HG02642 (cell line): ENCODE measurements around the gene SNED1.

Experiments
- ATAC-seq: cut with Tn5 transposase; IDR thresholded peaks from one replicate; pipeline ENCODE4 v1.9.1; 2021; ENCODE audit warnings: mild to moderate bottlenecking; ENCODE audit not compliant: unreplicated experiment, poor library complexity

The SNED1 gene

DNA sequence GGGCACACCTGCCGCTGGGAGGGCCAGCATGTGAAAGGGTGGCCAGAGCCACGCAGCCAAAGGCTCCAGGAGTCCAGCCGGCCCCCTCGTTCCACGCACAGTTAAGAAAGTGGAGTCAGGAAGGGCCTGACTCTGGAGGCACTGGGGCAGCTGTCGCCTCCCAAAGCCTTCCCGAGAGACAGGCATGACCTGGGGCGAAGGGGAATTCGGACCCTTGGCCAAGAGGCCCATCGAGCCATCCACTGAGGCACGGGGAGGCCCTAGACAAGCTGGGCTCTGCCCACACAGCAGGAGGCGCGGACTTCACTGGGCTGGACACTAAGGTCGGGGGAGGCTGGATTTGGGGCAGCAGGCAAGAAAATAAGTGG is 38.5 kb upstream of the SNED1 start:
- no peak for ATAC-seq

DNA sequence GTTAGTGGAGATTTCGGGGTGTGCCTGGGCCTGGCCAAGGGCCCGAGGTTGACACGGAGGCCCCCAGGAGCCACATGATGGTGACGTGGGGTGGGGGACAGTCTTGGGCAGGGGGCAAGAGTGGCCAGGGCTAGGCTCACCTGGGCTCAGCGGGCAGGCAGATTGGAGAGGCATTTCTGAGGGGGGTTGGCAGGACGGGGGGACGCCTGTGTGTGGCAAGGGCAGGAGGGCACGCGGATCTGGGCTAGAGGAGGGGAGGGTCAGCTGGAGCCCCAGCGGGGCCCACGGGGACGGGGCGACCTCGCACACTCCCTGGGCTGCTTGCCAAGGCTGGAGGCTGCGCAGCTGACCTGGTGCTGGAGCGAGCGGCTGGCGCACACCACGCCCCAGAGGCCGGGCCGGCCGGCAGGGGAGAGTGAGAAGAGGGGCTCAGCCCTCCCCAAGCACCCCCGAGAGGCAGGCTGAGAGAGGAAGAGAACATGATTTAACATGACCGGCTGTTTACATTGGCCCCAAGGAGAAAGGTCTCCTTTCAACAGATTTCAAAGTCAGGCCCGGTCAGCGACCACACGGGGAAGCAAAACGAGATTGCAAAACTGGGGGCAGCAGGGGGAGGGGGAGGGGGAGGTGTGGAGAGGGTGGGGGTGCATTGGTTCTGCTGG is 38.0 kb upstream of the SNED1 start:
- ATAC-seq, result no peak

DNA sequence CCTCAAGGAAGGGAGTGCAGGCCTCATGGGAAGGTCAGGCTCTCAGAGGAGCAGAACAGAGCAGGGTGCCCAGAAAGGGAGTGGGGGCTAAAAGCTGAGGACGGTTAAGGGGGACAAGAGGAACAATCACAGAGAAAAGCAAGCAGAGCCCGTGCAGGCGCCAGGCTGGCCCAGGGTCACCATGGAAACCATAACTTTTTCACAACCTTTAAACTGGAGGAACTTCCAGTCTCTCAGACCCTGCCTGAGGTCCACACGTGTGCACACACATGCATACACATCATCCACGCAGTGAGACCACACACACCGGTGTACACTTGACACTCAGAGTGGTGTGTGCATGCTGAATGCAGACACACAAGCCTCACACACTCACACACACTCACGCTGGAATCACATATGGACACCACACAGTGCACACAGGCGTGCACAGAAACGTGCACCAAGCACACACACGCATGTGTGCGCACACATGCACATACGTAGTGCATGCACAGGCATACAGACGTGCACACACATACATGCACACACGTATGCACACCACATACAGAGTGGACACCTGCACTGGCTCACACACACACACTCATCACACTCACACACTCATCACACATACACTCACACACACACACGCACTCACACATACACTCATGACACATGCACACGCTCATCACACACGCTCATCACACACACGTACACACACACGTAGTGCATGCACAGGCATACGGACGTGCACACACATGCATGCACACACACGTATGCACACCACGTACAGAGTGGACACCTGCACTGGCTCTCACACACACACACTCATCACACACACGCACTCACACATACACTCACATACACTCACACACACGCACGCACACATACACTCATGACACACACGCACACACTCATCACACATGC is 37.2 kb upstream of the SNED1 start:
- ATAC-seq, result no peak

GRCh38 chr2:240961910-240962299 is 36.5 kb upstream of the SNED1 start:
- no peak for ATAC-seq

DNA sequence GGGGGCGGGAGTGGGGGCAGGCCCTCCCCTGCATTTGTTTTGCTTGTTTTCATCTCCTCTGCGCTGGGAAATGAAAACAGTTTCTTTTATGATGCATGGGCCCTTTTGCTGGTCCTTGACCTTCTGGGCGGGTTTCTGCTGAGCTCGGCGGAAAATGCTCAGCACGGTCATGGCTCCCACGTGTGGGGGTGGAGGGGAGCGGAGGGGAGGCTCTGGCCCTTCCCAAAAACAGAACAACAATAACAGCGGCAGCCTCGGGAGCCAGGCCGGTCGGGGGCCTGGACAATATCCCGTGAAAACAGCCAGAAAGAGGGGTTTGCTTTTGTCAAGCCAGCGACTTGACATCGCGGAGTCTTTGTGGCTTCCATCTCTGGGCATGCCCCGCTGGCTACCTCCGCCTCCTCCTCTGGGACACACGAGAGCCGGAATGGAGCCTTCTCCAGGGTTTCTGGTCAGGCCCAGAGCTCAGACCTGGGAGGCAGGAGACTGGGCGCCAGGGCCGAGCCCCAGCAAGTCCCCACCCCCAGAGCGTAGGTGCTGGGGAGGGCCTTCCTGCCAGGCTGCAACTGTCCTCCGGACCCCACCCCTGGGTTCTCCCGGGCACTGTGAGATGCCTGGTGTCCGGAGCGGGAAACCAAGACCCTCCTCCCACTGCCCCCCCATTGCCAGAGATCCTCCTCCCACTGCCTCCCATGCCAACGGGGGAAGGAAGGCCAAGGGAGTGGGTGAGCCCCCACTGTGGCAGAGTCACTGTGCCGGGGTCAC is 35.9 kb upstream of the SNED1 start:
- ATAC-seq, result no peak

- ATAC-seq, result no peak
Measured at GRCh38 chr2:240963065-240963867, 35.2 kb upstream of the SNED1 start.

- no peak for ATAC-seq
Measured at GRCh38 chr2:240963868-240964703, 34.3 kb upstream of the SNED1 start.

DNA sequence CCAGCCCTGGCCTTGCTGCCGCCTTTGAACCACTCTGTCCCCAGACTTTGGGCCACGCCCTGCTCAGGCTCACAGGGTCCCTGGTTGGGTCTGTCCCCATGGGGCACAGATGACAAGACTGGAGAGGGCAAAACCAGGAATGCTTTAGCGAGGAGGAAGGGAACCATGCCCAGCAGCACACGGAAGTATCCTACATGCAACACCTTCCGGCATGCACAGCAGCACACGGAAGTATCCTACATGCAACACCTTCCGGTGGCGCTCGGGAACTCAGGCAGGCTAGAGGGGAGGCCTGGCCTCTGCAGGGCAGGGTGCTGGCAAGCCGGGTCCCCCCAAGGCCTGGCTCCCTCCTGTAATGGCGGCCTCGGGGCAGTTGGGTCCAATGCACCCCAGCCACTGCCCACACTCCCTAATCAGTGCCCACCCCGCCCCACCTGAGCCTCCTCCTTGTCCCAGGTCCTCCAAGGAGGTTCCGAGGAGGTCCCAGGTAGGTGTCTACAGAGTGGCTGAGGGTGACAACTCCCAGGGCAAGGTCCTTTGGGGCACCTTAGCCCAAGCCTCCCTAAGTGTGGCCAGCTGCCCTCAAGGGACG is 33.6 kb upstream of the SNED1 start:
- ATAC-seq, result no peak

GRCh38 chr2:240965296-240965904 is 33.0 kb upstream of the SNED1 start:
- ATAC-seq, result no peak

GRCh38 chr2:240965905-240966456 is 32.4 kb upstream of the SNED1 start:
- ATAC-seq, result no peak

- no peak for ATAC-seq
Measured at GRCh38 chr2:240966457-240966905, 31.9 kb upstream of the SNED1 start.

DNA sequence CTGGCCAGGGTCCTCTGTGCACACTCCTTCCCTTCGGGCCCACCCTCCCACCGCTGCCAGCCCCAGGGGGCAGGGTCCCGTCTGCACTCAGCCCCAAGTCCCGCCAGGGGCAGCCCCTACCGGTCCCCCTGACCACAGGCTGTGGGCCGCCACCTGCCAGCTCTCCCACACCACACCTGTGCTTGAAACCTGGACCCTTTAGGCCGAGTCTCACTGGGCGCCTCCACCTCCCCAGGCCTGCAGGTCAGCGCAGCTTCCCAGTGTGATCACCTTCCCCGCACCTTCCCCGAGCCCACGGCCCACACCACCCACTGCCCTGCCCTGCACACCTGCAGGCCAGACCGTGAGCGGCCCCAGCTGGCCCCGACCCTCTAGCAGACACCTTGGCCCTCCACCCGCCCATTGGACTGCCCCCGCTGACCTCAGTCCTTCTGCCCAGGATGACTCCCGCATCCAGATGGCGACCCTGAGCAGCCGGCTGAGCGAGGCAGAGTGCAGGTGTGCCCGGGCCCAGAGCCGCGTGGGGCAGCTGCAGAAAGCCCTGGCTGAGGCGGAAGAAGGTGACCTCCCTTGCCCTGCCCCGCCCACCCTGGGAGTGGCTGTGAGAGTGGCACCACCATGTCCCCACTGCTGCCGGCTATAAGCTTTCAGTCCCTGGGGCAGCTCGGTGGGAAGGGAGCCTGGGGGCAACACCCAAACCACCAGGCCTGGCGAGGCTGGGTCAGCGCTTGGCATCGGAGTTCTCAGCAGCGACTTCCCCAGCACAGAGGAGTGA is 31.3 kb upstream of the SNED1 start:
- ATAC-seq, result no peak

GRCh38 chr2:240967681-240968621 is 30.5 kb upstream of the SNED1 start:
- ATAC-seq, result no peak

DNA sequence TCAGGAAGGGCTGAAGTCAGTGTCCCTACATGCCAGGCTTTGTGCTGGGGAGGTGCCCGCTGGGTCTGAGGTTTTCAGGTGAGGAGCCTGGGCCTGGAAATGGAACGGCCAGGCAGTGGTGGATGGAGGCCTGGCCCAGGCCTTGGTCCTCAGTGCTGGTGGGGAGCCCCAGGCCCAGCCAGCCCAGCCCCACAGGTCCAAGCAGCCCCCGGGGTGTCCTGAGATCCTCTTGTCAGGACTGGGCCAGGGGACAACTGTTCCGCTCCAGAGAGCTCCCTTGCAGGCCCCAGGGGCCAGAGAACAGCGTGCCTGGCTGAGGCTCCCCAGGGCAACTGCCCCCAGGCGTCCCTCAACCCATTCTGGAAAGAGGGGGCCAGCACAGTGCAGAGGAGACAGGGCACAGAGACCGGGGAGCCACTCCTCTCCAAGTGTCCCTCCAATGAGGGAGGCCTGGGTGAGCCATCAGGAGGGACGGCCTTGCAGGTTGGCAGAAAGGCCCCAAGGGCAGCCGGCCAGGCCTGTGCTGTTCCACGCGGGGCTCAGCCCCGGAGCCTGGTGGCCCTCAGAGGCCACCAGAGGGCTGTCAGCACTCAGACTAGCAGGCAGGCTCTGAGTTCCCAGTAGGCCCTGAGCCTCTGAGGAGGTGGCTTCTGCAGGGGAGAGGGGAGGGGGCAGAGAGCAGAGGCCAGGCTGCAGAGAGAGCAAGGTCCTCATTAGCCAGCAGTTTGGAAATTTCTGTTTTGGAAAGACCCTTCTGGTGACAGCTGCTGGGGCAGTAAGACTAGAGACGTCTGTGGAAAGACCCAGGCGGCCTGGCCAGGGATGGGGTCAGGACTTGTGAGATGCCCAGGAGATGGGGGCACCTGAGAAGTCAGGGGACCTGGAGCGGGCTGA is 29.4 kb upstream of the SNED1 start:
- no peak for ATAC-seq

GRCh38 chr2:240970104-240970503 is 28.3 kb upstream of the SNED1 start:
- ATAC-seq, result no peak
